NCI-H128 (cell line): ENCODE measurements around the gene DBNDD2.
A peak's percentile ranks its signal among the peaks of the same experiment; 100 is the strongest.

ENCODE experiments used
- DNase-seq: peaks from one replicate; lab custom pipeline; 2025; ENCODE audit not compliant: unreplicated experiment; lab: John Stamatoyannopoulos, UW

DBNDD2 gene

DNA sequence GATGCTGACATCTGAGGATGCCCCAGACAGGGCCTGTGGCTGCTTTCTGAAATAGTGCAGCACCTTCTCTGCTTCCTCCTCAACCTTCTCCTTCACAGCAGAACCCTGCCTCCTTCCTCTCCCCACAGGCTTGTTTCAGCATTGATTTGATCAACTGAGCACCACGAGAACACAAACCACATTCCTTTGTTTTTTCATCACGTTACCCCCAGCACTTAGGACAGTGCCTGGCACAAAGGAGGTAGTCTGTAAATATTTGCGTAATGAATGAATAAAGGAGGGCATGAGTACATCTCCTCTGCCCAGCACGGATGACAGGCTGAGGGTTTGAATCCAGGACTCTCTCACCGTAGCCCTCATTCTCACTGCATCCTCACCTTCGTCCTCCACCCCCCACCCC, 40.2 kb downstream of the DBNDD2 start:
- no peak for DNase-seq

DNA sequence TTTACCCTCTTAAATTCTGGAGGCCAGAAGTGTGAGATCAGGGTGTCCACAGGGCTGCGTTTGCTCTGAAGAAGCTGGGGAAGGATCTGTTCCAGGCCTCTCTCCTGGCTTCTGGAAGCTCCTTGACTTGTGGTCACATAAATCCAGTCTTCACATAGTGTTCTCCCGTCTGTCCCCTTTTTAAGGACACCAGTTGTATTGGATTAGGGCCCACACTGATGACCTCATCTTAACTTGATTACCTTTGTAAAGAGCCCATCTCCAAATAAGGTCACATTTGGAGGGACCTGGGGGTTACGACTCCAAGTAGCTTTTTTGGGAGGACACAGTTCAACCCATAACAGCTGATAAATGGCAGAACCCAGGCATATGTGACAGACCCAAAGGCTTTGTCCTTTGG, 41.4 kb downstream of the DBNDD2 start:
- DNase-seq, result no peak

DNA sequence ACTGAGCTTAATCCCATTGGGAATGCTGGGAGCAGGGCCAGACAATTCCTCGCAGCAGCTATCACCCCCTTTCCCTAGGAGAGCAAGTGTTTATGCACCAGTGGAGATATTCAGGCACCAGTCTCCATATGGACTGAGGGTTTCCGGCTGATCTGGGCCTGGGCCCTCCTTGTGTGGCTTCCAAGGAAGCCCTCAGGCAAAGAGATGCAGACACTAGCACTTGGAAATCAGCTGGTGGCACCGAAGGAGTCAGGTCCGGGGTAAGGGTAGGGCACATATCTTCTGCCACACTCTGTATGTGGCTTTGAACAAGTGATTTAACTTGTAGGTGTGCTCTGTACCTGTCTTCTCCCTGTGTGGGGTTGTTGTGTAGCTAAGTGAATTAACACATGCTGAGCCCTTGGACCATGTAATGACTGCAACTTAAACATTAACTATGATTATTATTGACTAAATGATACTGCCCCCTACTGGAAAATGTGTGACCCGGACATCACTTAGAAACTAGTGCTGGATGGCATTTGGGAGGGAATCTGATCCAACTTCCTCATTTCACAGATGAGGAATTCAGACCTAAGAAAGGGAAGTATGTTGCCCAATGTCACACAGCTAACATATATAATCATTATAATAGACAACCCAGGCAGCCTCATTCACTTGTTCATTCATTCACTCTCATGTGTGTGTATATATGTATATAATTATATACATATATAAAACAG, 42.2 kb downstream of the DBNDD2 start:
- DNase-seq, result no peak

DNA sequence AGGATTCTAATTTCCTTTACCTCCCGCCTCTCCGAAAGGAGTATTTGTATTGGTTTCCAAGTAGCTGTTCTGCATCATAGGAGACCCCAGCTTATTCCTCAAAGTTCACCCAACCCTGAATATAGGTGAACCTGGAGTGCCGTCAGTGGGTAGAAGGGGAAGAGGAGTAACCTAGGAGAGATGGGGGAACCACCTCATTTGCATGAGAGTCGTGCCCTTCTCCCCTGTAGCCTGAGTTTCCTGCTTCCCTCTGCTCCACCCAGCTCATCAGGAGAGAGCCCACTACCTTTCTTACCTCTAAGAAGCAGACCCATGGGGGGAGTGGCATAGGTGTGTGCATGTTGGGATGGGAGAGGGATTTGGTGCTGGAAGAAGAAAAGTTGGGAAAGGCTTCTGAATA, 44.1 kb downstream of the DBNDD2 start:
- no peak for DNase-seq

DNA sequence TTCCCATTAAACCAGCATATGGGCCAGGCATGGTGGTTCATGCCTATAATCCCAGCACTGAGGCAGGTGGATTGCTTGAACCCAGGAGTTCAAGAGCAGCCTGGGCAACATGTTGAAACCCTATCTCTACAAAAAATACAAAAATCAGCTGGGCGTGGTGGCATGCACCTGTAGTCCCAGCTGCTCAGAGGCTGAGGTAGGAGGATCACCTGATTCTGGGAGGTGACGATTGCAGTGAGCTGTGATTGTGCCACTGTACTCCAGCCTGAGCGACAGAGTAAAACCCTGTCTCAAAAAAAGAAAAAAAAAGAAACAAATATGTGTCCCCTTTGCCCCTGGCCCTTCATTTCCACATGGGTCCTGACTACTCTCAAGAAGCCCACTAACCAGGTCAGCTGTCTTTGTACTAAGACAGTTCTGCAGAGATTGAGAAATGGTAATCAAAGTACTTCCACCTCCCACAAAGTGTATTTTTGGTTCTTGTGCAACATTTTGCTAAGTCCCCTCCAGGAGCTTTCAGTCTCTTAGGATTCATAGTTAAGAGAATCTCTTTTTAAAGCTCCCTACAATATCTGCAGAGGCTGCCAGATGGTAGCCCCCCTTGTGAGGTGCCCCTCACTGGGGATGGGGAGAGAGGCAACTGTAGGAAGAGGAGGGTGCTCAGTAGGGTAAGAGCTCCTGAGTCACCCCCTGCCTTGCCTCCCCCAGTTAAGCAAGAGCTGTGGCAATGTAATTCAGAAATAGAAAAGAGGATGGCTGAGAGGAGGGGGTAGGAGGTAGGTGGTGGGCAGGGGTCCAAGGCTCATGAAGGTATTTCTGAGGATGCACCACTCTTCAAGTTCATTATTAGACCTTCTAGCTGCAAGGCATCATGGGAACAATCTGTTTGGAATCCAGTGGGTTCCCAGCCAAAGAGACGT, 44.9 kb downstream of the DBNDD2 start:
- no peak for DNase-seq

DNA sequence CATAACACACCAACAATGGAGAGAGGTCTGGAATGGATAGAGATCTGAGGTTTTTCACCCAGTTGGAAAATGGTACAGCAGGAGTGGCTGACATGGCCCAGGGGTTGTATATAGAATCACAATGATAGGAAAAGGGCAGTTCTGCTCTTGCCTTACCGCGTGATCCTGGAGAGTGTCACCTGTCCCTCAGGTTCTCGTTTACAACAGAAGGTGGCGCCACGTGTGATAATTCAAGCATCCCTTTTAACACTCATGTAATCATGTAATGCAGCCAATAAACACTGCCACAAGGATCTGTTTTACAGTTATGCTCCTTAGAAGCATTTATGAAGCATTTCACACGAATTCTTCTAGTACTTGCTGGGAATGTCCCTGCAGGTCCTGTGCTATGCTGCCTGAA, 48.5 kb downstream of the DBNDD2 start:
- DNase-seq, result peak; percentile 31

DNA sequence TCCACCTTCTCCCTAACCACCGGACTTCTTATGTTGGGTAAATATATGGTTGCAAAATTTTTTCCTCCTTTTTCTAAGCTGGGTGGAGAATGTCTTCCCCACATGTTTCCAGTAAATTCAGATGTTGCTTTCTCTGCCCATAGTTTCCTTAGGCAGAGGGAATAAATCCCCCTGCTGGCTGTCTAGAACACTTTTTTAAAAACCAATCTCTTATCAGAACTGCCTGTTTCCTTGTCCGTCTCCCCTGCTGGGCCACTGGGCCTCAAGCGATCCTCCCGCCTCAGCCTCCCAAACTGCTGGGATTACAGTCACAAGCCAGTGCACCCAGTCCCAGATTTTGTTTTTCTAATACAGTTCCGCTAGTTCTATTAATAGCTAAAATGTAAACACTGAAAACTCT, 51.5 kb downstream of the DBNDD2 start:
- no peak for DNase-seq
